LNCaP clone FGC (cell line): ENCODE results near the gene ACSL1.

Experiments
- DNase-seq: peaks from one replicate; pipeline ENCODE4 v3.0.0-alpha.2; 2011; ENCODE audit warnings: low read depth
- H3K4me3 ChIP-seq: 2 replicates; pipeline ENCODE4 v1.5.1; 2011; ENCODE audit warnings: mild to moderate bottlenecking, low read depth, low read length, control low read depth
- TF ChIP-seq, protein P1 (sequence below): IDR thresholded peaks from 2 replicates; pipeline ENCODE4 v1.5.1; 2012; ENCODE audit warnings: mild to moderate bottlenecking; ENCODE audit not compliant: control insufficient read depth, insufficient read depth; ENCODE audit errors: extremely low read depth

Gene ACSL1

DNA sequence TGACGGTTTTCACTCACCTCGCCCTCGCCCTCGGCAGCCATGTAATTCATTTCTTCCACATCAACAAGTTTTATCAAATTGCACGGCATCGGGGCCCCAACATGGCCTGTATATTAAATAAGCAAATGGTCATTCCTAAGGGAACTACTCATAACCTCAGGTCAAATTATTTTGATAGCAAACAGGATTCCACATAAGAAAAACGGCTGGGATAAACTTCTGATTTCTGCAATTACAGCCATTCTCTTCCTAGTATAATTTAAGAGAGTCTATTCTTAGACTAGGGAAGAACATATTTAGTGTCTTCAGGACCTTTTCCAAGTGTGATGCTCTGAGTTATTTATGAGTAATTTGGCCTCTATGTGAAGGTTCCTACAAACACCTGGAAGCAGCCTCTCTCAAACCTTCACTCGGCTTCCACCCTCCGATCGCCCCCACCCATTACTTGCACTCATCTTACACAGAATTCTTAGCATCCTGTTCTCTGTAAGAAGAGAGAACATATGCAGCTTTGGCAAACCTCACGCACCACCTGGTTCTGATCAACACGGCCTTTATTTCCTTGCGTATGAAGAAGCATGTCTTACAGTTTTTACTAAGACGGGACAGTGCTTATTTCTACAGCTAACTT, 62.5 kb downstream of the ACSL1 start:
- TF ChIP-seq, protein P1, sequence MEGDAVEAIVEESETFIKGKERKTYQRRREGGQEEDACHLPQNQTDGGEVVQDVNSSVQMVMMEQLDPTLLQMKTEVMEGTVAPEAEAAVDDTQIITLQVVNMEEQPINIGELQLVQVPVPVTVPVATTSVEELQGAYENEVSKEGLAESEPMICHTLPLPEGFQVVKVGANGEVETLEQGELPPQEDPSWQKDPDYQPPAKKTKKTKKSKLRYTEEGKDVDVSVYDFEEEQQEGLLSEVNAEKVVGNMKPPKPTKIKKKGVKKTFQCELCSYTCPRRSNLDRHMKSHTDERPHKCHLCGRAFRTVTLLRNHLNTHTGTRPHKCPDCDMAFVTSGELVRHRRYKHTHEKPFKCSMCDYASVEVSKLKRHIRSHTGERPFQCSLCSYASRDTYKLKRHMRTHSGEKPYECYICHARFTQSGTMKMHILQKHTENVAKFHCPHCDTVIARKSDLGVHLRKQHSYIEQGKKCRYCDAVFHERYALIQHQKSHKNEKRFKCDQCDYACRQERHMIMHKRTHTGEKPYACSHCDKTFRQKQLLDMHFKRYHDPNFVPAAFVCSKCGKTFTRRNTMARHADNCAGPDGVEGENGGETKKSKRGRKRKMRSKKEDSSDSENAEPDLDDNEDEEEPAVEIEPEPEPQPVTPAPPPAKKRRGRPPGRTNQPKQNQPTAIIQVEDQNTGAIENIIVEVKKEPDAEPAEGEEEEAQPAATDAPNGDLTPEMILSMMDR = no peak

DNA sequence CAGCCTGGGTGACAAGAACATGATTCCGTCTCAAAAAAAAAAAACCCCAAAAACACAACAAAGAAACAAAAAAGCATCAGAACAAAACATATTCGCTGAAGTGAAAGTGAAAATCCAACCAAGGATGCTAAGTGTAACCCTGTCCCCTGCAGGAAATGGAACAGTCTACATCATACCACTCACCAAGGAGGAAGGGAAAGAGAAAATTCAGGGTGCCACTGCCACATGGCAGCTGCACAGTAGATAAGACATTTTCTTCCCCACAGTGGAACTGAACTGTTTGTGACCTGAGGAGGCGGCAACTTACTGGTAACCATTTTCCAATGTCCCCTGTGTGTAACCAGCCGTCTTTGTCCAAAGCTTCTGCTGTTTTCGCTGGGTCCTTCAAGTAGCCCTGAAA, 63.7 kb downstream of the ACSL1 start:
- TF ChIP-seq, protein P1 = no peak
- H3K4me3 ChIP-seq = no peak overlapping the region
- no peak for DNase-seq

More for the DNA sequence above, 62.5 kb downstream of the ACSL1 start:
- H3K4me3 ChIP-seq = no peak overlapping the region
- DNase-seq = no peak

DNA sequence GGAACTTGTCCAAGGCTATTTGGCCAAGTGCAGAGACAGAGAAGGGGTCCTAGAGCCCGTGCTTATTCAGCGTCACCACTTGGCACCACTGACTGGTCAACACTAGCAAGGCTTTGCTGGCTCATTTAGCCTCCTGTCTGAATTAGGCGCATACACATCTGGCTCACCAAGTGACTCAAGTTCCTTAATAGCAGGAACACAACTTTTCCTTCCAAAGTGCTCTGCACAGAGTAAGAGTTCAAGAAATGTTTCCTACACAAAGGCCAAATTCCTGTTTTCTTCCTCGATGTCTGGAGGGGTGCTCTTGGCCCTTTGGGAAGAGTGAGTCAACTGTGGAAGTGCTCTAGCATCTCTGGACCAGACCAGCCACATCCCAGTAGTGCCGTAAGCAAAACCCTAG, 65.1 kb downstream of the ACSL1 start:
- TF ChIP-seq, protein P1 = no peak
- no peak for DNase-seq
- H3K4me3 ChIP-seq = no peak overlapping the region

DNA sequence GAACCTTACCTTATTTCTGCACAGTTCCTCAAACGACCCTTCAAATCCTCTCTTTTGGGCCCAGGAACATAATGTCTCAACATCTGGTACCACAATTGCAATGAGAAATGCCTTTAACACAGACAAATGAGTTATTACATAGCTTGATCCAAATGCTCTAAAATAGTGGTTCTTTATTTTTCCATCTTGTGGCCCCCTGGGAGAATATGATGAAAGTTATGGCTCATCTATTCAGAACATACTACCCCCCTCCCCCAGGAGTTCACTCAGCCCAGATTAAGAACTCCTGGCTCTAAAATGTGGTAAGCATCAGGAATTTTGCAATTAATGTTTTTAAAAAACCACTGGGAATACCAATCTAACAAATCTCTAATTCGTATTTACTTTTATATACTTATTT, 68.0 kb downstream of the ACSL1 start:
- DNase-seq = no peak
- no peak overlapping the region for H3K4me3 ChIP-seq
- TF ChIP-seq, protein P1 = no peak

DNA sequence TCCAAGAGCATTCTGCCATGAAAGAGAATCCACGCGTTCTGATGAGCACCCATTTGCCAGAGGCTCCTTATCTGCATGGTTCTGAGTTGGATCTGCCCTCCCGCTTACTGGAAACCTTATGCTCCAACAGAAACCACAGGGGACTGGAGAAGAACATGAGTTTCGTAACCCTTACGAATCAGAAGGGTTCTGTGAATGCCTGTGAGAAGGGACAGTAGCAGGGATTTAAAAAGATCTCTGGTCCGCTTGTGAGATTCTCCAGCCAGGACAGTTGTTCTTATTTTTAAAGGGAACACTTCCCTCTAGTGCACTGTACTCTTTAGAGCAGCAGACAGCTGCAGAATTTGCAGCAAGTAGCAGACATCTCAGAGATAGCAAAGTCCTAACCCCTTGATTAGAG, 69.4 kb downstream of the ACSL1 start:
- TF ChIP-seq, protein P1 = no peak
- DNase-seq = no peak
- H3K4me3 ChIP-seq = no peak overlapping the region

DNA sequence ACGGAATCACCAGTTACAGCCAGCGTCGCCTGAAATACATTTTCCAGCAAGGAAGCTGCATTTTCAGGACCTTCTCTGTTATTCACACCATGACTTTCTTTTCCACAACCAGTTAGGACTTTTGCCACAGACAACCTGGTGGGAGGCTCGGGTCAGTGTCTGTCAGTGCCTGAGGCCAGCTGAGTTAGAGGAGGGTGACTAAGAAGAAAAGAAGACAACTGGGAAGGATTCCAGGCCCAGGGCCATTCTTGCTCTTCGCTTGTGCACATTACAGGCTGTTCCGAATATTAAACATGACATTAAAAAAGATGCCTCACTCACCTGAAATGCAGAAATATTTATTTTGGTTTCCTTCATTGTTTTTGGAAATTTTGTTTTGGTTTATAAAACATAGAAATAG, 70.5 kb downstream of the ACSL1 start:
- no peak for DNase-seq
- TF ChIP-seq, protein P1 = no peak
- H3K4me3 ChIP-seq = no peak overlapping the region
